IMR-90 (cell line): ENCODE data around the gene CARD19. TPM values are rescaled to one million over a fixed set of nuclear protein-coding genes. Genes with fewer than 3 reads are reported as not detected.

Source experiments
- ATAC-seq: fragments of 200-7000 bp; cut with Tn5 transposase; 2 replicates; pipeline ENCODE4 v1.9.1; 2020; ENCODE audit warnings: low read depth, mild to moderate bottlenecking, moderate library complexity
- BruUV-seq: library from RNA; stranded (reverse); fragments of 400-500 nt; replicated peaks from 2 replicates; lab custom pipeline; 2021; lab: Mats Ljungman, UMichigan
- CTCF ChIA-PET: fragments of 300-600 bp; formaldehyde crosslinking; extraction: SDS; loops from one replicate; lab custom pipeline; 2021; ENCODE audit warnings: antibody characterized with exemption; lab: Yijun Ruan, JAX
- POLR2A ChIA-PET: fragments of 300-600 bp; sonication (Branson Sonifier 250); formaldehyde crosslinking; loops from one replicate; lab custom pipeline; 2022; ENCODE audit warnings: antibody characterized with exemption; ENCODE audit not compliant: unreplicated experiment; lab: Charles Lee
- DNase-seq: peaks from one replicate; pipeline ENCODE4 v3.0.0; 2013
- H2AFZ ChIP-seq: replicated peaks from 2 replicates; pipeline ENCODE3; 2013; ENCODE audit warnings: low read length, mild to moderate bottlenecking; ENCODE audit not compliant: poor library complexity
- H2AK5ac ChIP-seq: 2 replicates; pipeline ENCODE4 v1.6.1; 2013; ENCODE audit warnings: low read depth, low read length, inconsistent platforms
- H2AK9ac ChIP-seq: replicated peaks from 2 replicates; pipeline ENCODE3; 2013; ENCODE audit warnings: mild to moderate bottlenecking, low read depth, low read length, moderate library complexity; ENCODE audit not compliant: poor library complexity
- H2BK120ac ChIP-seq: 2 replicates; pipeline ENCODE4 v1.6.1; 2013; ENCODE audit warnings: low read depth, low read length, inconsistent platforms
- H2BK15ac ChIP-seq: 3 replicates; pipeline ENCODE4 v1.6.1; 2013; ENCODE audit warnings: low read depth, low read length, inconsistent platforms
- H2BK20ac ChIP-seq: 2 replicates; pipeline ENCODE4 v1.6.1; 2013; ENCODE audit warnings: low read depth, mild to moderate bottlenecking, inconsistent platforms, low read length, moderate library complexity
- H2BK5ac ChIP-seq: 2 replicates; pipeline ENCODE4 v1.6.1; 2013; ENCODE audit warnings: mild to moderate bottlenecking, low read depth, low read length, inconsistent platforms; ENCODE audit not compliant: poor library complexity, severe bottlenecking
- H3K14ac ChIP-seq: replicated peaks from 2 replicates; pipeline ENCODE4 v1.6.1; 2013; ENCODE audit warnings: low read depth, low read length, inconsistent platforms
- H3K18ac ChIP-seq: 2 replicates; pipeline ENCODE4 v1.6.1; 2013; ENCODE audit warnings: low read depth, low read length, control low read depth
- H3K23ac ChIP-seq: 2 replicates; pipeline ENCODE4 v1.6.1; 2013; ENCODE audit warnings: low read depth, low read length, inconsistent platforms
- H3K27ac ChIP-seq: 2 replicates; pipeline ENCODE4 v1.5.1; 2013; ENCODE audit warnings: mild to moderate bottlenecking, control low read depth, low read length; ENCODE audit not compliant: insufficient read depth
- H3K27me3 ChIP-seq: 2 replicates; pipeline ENCODE4 v1.6.1; 2013; ENCODE audit warnings: low read length; ENCODE audit not compliant: control insufficient read depth, insufficient read depth
- H3K36me3 ChIP-seq: 2 replicates; pipeline ENCODE4 v1.6.1; 2013; ENCODE audit warnings: low read length, mixed read lengths; ENCODE audit not compliant: control insufficient read depth, insufficient read depth
- H3K4ac ChIP-seq: 2 replicates; pipeline ENCODE4 v1.6.1; 2013; ENCODE audit warnings: low read depth, low read length, inconsistent platforms
- H3K4me1 ChIP-seq: 2 replicates; pipeline ENCODE4 v1.6.1; 2013; ENCODE audit warnings: low read length, mixed read lengths; ENCODE audit not compliant: control insufficient read depth, insufficient read depth
- H3K4me2 ChIP-seq: 2 replicates; pipeline ENCODE4 v1.6.1; 2013; ENCODE audit warnings: low read depth, mild to moderate bottlenecking, control low read depth, low read length, moderate library complexity
- H3K4me3 ChIP-seq: 2 replicates; pipeline ENCODE4 v1.5.1; 2013; ENCODE audit warnings: low read depth, mild to moderate bottlenecking, control low read depth, low read length, moderate library complexity; ENCODE audit not compliant: insufficient read depth
- H3K56ac ChIP-seq: 2 replicates; pipeline ENCODE4 v1.6.1; 2013; ENCODE audit warnings: low read length, inconsistent platforms; ENCODE audit not compliant: insufficient read depth; ENCODE audit errors: extremely low read depth
- H3K79me1 ChIP-seq, 2 experiments: 2 replicates each; pipeline ENCODE4 v1.6.1; 2013; ENCODE audit warnings: low read length in 2 of 2, inconsistent platforms in 1 of 2, low read depth in 1 of 2
- H3K9ac ChIP-seq: 2 replicates; pipeline ENCODE4 v1.6.1; 2013; ENCODE audit warnings: low read depth, low read length, control low read depth
- H3K9me1 ChIP-seq: 2 replicates; pipeline ENCODE4 v1.6.1; 2013; ENCODE audit warnings: low read length, inconsistent platforms; ENCODE audit not compliant: insufficient read depth
- H3K9me3 ChIP-seq: 2 replicates; pipeline ENCODE4 v1.6.1; 2013; ENCODE audit warnings: low read length; ENCODE audit not compliant: control insufficient read depth, insufficient read depth
- H4K20me1 ChIP-seq: 2 replicates; pipeline ENCODE4 v1.6.1; 2013; ENCODE audit warnings: low read length, inconsistent platforms; ENCODE audit not compliant: insufficient read depth
- H4K5ac ChIP-seq: 2 replicates; pipeline ENCODE4 v1.6.1; 2013; ENCODE audit warnings: mild to moderate bottlenecking, low read depth, low read length, control low read depth
- H4K8ac ChIP-seq, 2 experiments: 2 replicates each; pipeline ENCODE4 v1.6.1; 2013; ENCODE audit warnings: low read depth in 2 of 2, low read length in 2 of 2, control low read depth in 1 of 2, inconsistent platforms in 1 of 2
- H4K91ac ChIP-seq: 2 replicates; pipeline ENCODE4 v1.6.1; 2013; ENCODE audit warnings: low read depth, low read length, inconsistent platforms; ENCODE audit not compliant: insufficient read depth
- FOS ChIP-seq: fragments of 150-350 bp; IDR thresholded peaks from 2 replicates; pipeline ENCODE4 v1.6.1; 2016; ENCODE audit warnings: low read depth, low read length
- SMC3 ChIP-seq: fragments of 150-350 bp; IDR thresholded peaks from 2 replicates; pipeline ENCODE4 v1.6.1; 2016; ENCODE audit warnings: low read depth, mild to moderate bottlenecking, antibody characterized with exemption, low read length, moderate library complexity
- WGBS, 2 experiments: methylation state at CpG; one replicate each; pipeline versions ENCODE4 v1.1.5 to v1.1.7; 2013; ENCODE audit warnings: missing lambda C conversion rate in 2 of 2; ENCODE audit not compliant: insufficient read length in 1 of 2; ENCODE audit errors: extremely low coverage in 2 of 2; 5-methylcytosine and 5-hydroxymethylcytosine counted together
- dilution Hi-C: fragments of 300-500 bp; cut with HindIII; formaldehyde crosslinking; loops from one replicate; pipeline ENCODE4 v1.14.3; 2018; ENCODE audit warnings: low sequenced_read_pairs; ENCODE audit not compliant: unreplicated experiment
- in situ Hi-C: fragments of 300-500 bp; cut with MboI; formaldehyde crosslinking; loops from 3 replicates; pipeline ENCODE4 v1.14.3; 2019; ENCODE audit warnings: low sequenced_read_pairs, inconsistent platforms, mixed read lengths
- intact Hi-C: fragments of 100-400 bp; cut with micrococcal nuclease; formaldehyde crosslinking; loops from 2 replicates; pipeline ENCODE4 v1.10.0; 2022
- polyA plus RNA-seq, 3 experiments: library from polyadenylated mRNA; depleted of rRNA; stranded (reverse); fragments of >200 nt; gene quantifications; 2 replicates each; pipeline ENCODE4 v1.2.3, GENCODE V29; 2012; ENCODE audit warnings: low replicate concordance in 1 of 3
- total RNA-seq: library from RNA; depleted of rRNA; stranded (reverse); fragments of >200 nt; gene quantifications from 2 replicates; pipeline ENCODE4 v1.2.3, GENCODE V29; 2012

Gene CARD19
- total and polyA plus RNA-seq, 2 of the 4 experiments (the other 2 are of a cell fraction): 17.4 to 111 TPM

- Histone ChIP-seq H3K4me3 (no peak overlapping the region), H4K20me1 (peaks cover 29% of the 10 kb centered on the region), H3K4ac (no peak overlapping the region), H3K14ac (no peak overlapping the region), H2BK5ac (no peak overlapping the region), H3K4me1 (peaks cover 37% of the 10 kb centered on the region), H3K27me3 (no peaks in the 10 kb centered on the region), H2BK15ac (no peak overlapping the region), H3K9me1 (peaks cover 21% of the 10 kb centered on the region; the same call in 1 of the 2 replicates), H2BK120ac (no peak overlapping the region), H3K36me3 (peaks cover 14% of the 10 kb centered on the region), H2BK20ac (no peak overlapping the region), H4K8ac (no peak overlapping the region), H3K4me2 (no peak overlapping the region), H3K9ac (no peak overlapping the region), H3K18ac (no peak overlapping the region), H3K23ac (no peak overlapping the region), H3K27ac (no peak overlapping the region), H3K9me3 (no peaks in the 10 kb centered on the region), H3K56ac (no peak overlapping the region), H3K79me1 (peaks cover 24 to 80% of the 10 kb centered on the region in 2 experiments), H2AFZ (no peak overlapping the region), H4K91ac (no peak overlapping the region), H2AK5ac (no peak overlapping the region), H2AK9ac (peak overlapping the region; percentile 45), H4K5ac (no peak overlapping the region)
- CTCF ChIA-PET: no interaction called here
- dilution Hi-C loops (no loop called here), in situ Hi-C loops (no loop called here), intact Hi-C loops (no loop called here)
- POLR2A ChIA-PET: no interaction called here
- no TSS peak for BruUV-seq
- no peak for DNase-seq
- TF ChIP-seq SMC3 (no peak), FOS (no peak)
- no peak for ATAC-seq
- WGBS, 2 experiments: 98% methylated on average over 9 of the region's 14 CpGs; no CpG with 5 or more reads in 1 of the 2 experiments
Measured at GRCh38 chr9:93128011-93128714, 32.1 kb downstream of the CARD19 start.
